NCI-H446 treated with DMSO at 0.1 percent for 48 hours (cell line): ENCODE data around the gene TRIP4.
A peak's percentile ranks its signal among the peaks of the same experiment; 100 is the strongest.

Source experiments
- DNase-seq: peaks from one replicate; lab custom pipeline; 2025; lab: John Stamatoyannopoulos, UW

Gene TRIP4

GRCh38 chr15:64447536-64448315 is 60.1 kb downstream of the TRIP4 start:
- no peak for DNase-seq

GRCh38 chr15:64452988-64453688 is 65.5 kb downstream of the TRIP4 start:
- DNase-seq: peak; percentile 67

GRCh38 chr15:64453689-64454037 is 66.0 kb downstream of the TRIP4 start:
- DNase-seq: no peak

GRCh38 chr15:64454282-64454681 is 66.6 kb downstream of the TRIP4 start:
- no peak for DNase-seq

GRCh38 chr15:64455961-64456371 is 68.3 kb downstream of the TRIP4 start:
- DNase-seq: no peak

- DNase-seq: no peak
These were observed 69.0 kb downstream of the TRIP4 start for GRCh38 chr15:64456634-64457108.

- no peak for DNase-seq
These were observed 71.6 kb downstream of the TRIP4 start for GRCh38 chr15:64459066-64459781.

GRCh38 chr15:64460206-64460723 is 72.6 kb downstream of the TRIP4 start, which contains the start of gene ZNF609:
ZNF609 (plus strand) TSS chr15:64460578; CDS start chr15:64499420, 38,842 bp downstream.
- DNase-seq: peak; percentile 75

GRCh38 chr15:64460724-64461720 is 73.4 kb downstream of the TRIP4 start:
- peak; percentile 30 for DNase-seq

GRCh38 chr15:64461721-64462162 is 74.1 kb downstream of the TRIP4 start:
- DNase-seq: no peak

GRCh38 chr15:64462492-64462891 is 74.9 kb downstream of the TRIP4 start:
- DNase-seq: no peak

GRCh38 chr15:64464276-64465005 is 76.8 kb downstream of the TRIP4 start:
- no peak for DNase-seq

GRCh38 chr15:64466408-64467141 is 78.9 kb downstream of the TRIP4 start:
- no peak for DNase-seq

GRCh38 chr15:64472161-64472560 is 84.5 kb downstream of the TRIP4 start:
- DNase-seq: no peak

GRCh38 chr15:64474846-64475245 is 87.2 kb downstream of the TRIP4 start:
- no peak for DNase-seq

- no peak for DNase-seq
These were observed 88.9 kb downstream of the TRIP4 start for GRCh38 chr15:64476550-64476949.

- DNase-seq: no peak
These were observed 91.2 kb downstream of the TRIP4 start for GRCh38 chr15:64478863-64479262.

- DNase-seq: no peak
These were observed 93.3 kb downstream of the TRIP4 start for GRCh38 chr15:64480891-64481290.

- no peak for DNase-seq
These were observed 96.1 kb downstream of the TRIP4 start for GRCh38 chr15:64483749-64484148.

- no peak for DNase-seq
These were observed 98.2 kb downstream of the TRIP4 start for GRCh38 chr15:64485796-64486195.
